Activated T-cell treated with anti-CD3 and anti-CD28 coated beads, Interleukin-2, amount 50 U/mL, for 4 hours (primary cell): Measurements from ENCODE around the gene ZDHHC17. TPM values are rescaled to one million over a fixed set of nuclear protein-coding genes. Genes with fewer than 3 reads are reported as not detected.

ENCODE experiments used
- ATAC-seq, 2 donors: fragments of 200-7000 bp; cut with Tn5 transposase; one replicate each; pipeline ENCODE4 v1.10.0; 2021
- DNase-seq: peaks from one replicate; pipeline ENCODE4 v3.0.0-alpha.2; 2020
- H3K27me3 Mint-ChIP-seq: one replicate; pipeline ENCODE4 v1.8.0; 2021; ENCODE audit warnings: low read depth, mixed read lengths
- H3K36me3 Mint-ChIP-seq: one replicate; pipeline ENCODE4 v1.8.0; 2022; ENCODE audit warnings: mixed read lengths; ENCODE audit not compliant: insufficient read depth
- H3K4me1 Mint-ChIP-seq: one replicate; pipeline ENCODE4 v1.8.0; 2021; ENCODE audit warnings: low read depth, mixed read lengths
- H3K4me3 Mint-ChIP-seq: one replicate; pipeline ENCODE4 v1.8.0; 2021; ENCODE audit warnings: mild to moderate bottlenecking, moderate library complexity, mixed read lengths
- H3K9me3 Mint-ChIP-seq: one replicate; pipeline ENCODE4 v1.8.0; 2021; ENCODE audit warnings: mixed read lengths
- total RNA-seq, 3 donors: library from RNA; stranded (reverse); gene quantifications; one replicate each; pipeline ENCODE4 v1.2.1, GENCODE V29; 2021

ZDHHC17 gene
- total RNA-seq, 3 donors from 2014 or later: 20.5 to 28.1 (median 25.4) TPM

- ATAC-seq (no peak), DNase-seq (no peak)
- Mint-ChIP-seq H3K36me3 (peaks cover 15% of the 10 kb centered on the region), H3K4me1 (peaks cover 43% of the 10 kb centered on the region), H3K4me3 (no peak overlapping the region), H3K9me3 (peaks cover 5% of the 10 kb centered on the region), H3K27me3 (no peaks in the 10 kb centered on the region)
These were observed 21.5 kb downstream of the ZDHHC17 start for GRCh38 chr12:76785407-76785806.

- Mint-ChIP-seq H3K9me3 (peaks cover 5% of the 10 kb centered on the region), H3K4me3 (no peak overlapping the region), H3K36me3 (peaks cover 12% of the 10 kb centered on the region), H3K4me1 (peaks cover 34% of the 10 kb centered on the region), H3K27me3 (no peaks in the 10 kb centered on the region)
- DNase-seq: no peak
- ATAC-seq: no peak
These were observed 23.1 kb downstream of the ZDHHC17 start for GRCh38 chr12:76786986-76787385.

DNA sequence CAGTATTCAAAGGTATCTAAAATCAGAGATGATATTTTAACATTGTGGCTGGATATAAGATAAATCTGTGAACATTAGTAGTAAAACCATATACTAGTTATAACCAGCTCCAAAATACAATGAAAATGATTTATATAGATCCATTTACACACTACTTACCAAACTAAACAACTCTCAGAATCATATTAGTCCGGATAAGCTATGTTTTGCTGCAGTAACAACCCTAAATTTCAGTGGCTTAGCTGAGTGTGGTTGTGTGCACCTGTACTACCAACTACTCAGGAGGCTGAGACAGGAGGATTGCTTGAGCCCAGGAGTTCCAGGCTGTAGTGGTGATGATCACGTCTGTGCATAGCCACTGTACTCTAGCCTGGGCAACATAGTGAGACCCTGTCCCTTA, 23.8 kb downstream of the ZDHHC17 start:
- DNase-seq (no peak), ATAC-seq (no peak)
- Mint-ChIP-seq H3K27me3 (no peaks in the 10 kb centered on the region), H3K4me1 (peaks cover 27% of the 10 kb centered on the region), H3K4me3 (no peak overlapping the region), H3K9me3 (peaks cover 5% of the 10 kb centered on the region), H3K36me3 (peaks cover 12% of the 10 kb centered on the region)

- Mint-ChIP-seq H3K4me3 (no peak overlapping the region), H3K4me1 (peaks cover 19% of the 10 kb centered on the region), H3K9me3 (peaks cover 5% of the 10 kb centered on the region), H3K36me3 (peaks cover 9% of the 10 kb centered on the region), H3K27me3 (no peaks in the 10 kb centered on the region)
- DNase-seq: no peak
- ATAC-seq: no peak
These were observed 25.6 kb downstream of the ZDHHC17 start for GRCh38 chr12:76789335-76790050.

GRCh38 chr12:76790564-76791552, 26.9 kb downstream of the ZDHHC17 start:
- Mint-ChIP-seq H3K9me3 (peaks cover 5% of the 10 kb centered on the region), H3K27me3 (no peaks in the 10 kb centered on the region), H3K4me3 (no peak overlapping the region), H3K36me3 (peaks cover 5% of the 10 kb centered on the region), H3K4me1 (peaks cover 19% of the 10 kb centered on the region)
- ATAC-seq (no peak), DNase-seq (no peak)

DNA sequence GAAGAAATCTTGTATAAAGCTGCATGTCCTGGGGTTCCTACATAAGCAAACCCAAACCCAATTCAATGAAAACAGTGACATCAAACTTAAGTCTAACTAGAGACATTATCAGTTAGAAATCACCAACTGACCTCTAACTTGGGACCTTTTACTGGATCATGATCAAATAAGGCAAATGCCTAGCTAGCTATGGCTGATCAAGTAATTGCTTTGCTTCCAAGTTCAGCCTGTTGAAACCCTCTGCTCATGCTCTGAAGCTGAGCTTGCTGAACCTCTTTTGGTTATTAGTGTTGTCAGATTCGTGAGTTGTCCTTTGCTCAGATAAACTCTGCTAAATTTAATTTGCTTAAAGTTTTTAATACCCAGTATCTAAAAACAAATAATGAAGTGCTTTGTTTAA, 28.9 kb downstream of the ZDHHC17 start:
- Mint-ChIP-seq H3K9me3 (no peaks in the 10 kb centered on the region), H3K27me3 (no peaks in the 10 kb centered on the region), H3K36me3 (no peaks in the 10 kb centered on the region), H3K4me3 (no peak overlapping the region), H3K4me1 (peaks cover 19% of the 10 kb centered on the region)
- DNase-seq (no peak), ATAC-seq (no peak)

GRCh38 chr12:76798864-76799263, 34.9 kb downstream of the ZDHHC17 start:
- Mint-ChIP-seq H3K9me3 (peaks cover 10% of the 10 kb centered on the region), H3K36me3 (peaks cover 40% of the 10 kb centered on the region), H3K27me3 (no peaks in the 10 kb centered on the region), H3K4me3 (no peak overlapping the region), H3K4me1 (peaks cover 7% of the 10 kb centered on the region)
- ATAC-seq (no peak), DNase-seq (no peak)

DNA sequence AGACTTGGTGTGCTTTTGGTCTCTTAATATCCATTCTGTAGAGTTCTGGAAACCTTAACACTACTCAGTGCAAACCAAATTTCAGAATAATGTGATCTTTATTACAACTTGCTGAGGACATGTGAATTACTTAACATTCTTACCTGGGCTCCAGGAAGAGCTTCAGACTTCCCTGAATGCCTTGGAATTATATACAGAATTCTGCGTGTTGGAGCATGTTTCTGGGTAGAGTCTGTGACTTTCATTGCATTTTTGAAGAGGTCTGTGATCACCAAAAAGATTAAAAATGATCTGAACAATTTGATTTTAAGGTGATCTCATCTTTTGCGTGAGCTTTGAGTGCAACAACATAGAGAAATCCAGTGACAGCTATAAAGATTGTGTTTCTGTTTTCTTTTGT, 35.4 kb downstream of the ZDHHC17 start:
- peaks cover 40% of the 10 kb centered on the region for H3K36me3 Mint-ChIP-seq
- DNase-seq (no peak), ATAC-seq (no peak)
- H3K9me3 Mint-ChIP-seq: peaks cover 10% of the 10 kb centered on the region
- peaks cover 7% of the 10 kb centered on the region for H3K4me1 Mint-ChIP-seq
- no peaks in the 10 kb centered on the region for H3K27me3 Mint-ChIP-seq
- no peak overlapping the region for H3K4me3 Mint-ChIP-seq

GRCh38 chr12:76802060-76802459, 38.1 kb downstream of the ZDHHC17 start:
- H3K4me3 Mint-ChIP-seq: no peak overlapping the region

DNA sequence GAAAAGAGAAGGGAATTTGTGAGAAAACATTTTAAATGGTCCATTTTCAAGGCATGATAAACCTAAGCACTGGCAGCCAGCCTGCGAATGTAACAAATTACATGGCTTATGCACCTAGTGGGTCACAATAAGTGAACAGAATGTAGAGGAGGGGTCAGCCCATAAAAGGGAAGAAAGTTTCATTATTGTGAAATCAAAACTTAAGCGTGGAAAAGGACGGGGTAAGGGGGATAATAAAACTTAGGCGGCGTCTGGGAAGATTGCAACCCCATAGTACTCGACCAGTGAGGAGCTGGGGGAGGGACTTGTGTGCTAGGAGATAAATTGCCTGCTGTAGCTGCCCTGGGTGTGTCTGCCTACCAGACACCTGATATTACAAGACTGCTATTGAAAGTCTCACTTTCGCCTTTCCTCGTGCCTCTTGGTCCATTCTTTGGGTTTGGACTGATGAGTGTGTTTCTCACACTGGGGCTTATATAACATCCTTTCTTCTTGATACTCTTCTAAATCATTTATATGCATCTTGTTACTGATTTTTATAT, 40.6 kb downstream of the ZDHHC17 start:
- no peaks in the 10 kb centered on the region for H3K27me3 Mint-ChIP-seq
- no peak for ATAC-seq
- DNase-seq: no peak
- H3K4me1 Mint-ChIP-seq: peaks cover 2% of the 10 kb centered on the region
- H3K36me3 Mint-ChIP-seq: peaks cover 32% of the 10 kb centered on the region
- H3K4me3 Mint-ChIP-seq: no peak overlapping the region
- peaks cover 10% of the 10 kb centered on the region for H3K9me3 Mint-ChIP-seq

More at GRCh38 chr12:76802060-76802459, 38.1 kb downstream of the ZDHHC17 start:
- Mint-ChIP-seq H3K36me3 (peaks cover 43% of the 10 kb centered on the region), H3K4me1 (peaks cover 2% of the 10 kb centered on the region), H3K27me3 (no peaks in the 10 kb centered on the region), H3K9me3 (peaks cover 10% of the 10 kb centered on the region)
- DNase-seq (no peak), ATAC-seq (no peak)

DNA sequence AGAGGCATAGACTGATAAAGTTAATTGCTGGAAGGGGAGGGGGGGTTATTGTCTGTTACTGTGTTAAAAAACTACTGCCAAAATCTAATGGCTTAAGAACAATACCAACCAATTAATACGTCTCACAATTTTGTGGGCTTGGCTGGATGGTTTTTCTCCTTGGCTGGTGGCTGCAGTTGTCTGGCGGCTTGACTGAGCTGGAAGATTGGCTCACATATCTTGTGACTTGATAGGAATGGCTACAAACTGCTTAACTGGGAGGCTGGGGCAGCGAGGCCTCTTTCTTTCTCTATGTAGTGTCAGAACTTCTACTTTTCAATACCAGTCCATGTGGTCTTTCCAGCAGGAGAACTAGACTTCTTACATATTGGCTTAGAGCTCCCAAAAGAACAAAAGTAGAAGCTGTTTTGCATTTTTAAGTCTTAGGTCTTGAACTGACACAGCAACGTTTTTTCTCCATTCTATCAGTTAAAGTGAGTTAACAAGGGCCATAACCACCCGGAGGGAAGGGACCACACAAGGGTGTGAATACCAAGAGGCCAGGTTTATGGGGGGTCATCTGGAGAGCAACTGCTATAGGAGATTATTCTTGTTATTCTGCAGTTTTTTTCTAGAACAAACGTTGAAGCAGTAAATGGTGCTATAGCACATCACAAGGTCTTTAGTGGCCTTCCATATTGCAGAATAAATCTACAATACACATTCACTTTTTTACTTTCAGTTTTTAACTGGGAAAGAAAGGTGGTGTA, 46.9 kb downstream of the ZDHHC17 start:
- DNase-seq (no peak), ATAC-seq (no peak)
- no peaks in the 10 kb centered on the region for H3K9me3 Mint-ChIP-seq
- no peak overlapping the region for H3K4me3 Mint-ChIP-seq
- H3K27me3 Mint-ChIP-seq: no peaks in the 10 kb centered on the region
- no peaks in the 10 kb centered on the region for H3K4me1 Mint-ChIP-seq
- peaks cover 22% of the 10 kb centered on the region for H3K36me3 Mint-ChIP-seq

DNA sequence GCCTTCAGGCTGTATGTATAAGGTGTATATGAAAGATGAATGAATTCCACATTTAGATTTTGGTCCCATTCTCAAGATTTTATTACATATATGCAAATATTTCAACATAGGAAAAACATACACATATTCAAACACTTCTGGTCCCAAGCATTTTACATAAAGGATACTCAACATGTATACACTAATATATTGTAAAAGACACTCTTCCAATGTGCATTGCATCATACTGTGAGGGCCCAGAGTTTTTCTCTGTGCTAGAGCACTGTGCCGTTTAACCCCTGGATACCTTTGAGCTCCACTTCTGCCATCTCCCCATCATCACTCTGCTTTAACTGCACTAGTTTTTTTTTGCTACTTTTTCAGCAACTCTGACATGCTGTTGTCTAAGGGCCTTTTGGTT, 48.1 kb downstream of the ZDHHC17 start:
- ATAC-seq (no peak), DNase-seq (no peak)
- Mint-ChIP-seq H3K9me3 (no peaks in the 10 kb centered on the region), H3K4me3 (no peak overlapping the region), H3K4me1 (no peaks in the 10 kb centered on the region), H3K36me3 (peaks cover 22% of the 10 kb centered on the region), H3K27me3 (no peaks in the 10 kb centered on the region)

DNA sequence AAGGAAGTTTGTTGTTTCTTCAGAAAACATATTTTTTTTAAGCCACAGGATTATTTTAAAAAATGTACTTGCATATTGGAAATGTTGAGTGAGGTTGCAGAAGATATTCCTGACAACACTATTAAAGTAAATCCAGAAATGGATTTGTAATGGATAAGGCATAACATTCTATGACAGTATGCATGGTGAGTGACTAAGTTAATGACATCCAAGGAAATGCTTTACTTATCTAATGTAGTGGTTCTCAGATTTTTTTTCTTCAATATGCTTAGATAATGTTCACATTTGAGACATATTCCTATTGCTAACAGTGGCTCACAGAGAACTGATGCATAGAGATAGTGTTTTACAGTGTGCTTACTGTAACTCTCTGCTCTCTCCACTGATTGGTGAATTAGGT, 49.4 kb downstream of the ZDHHC17 start:
- Mint-ChIP-seq H3K36me3 (peaks cover 22% of the 10 kb centered on the region), H3K9me3 (no peaks in the 10 kb centered on the region), H3K4me1 (no peaks in the 10 kb centered on the region), H3K4me3 (no peak overlapping the region), H3K27me3 (no peaks in the 10 kb centered on the region)
- no peak for DNase-seq
- ATAC-seq: no peak

- DNase-seq (no peak), ATAC-seq (no peak)
- H3K4me3 Mint-ChIP-seq: no peak overlapping the region
- H3K9me3 Mint-ChIP-seq: no peaks in the 10 kb centered on the region
- H3K27me3 Mint-ChIP-seq: no peaks in the 10 kb centered on the region
- no peaks in the 10 kb centered on the region for H3K4me1 Mint-ChIP-seq
- peaks cover 27% of the 10 kb centered on the region for H3K36me3 Mint-ChIP-seq
These were observed 50.1 kb downstream of the ZDHHC17 start for GRCh38 chr12:76813972-76814371.
